Neural progenitor cell (in vitro differentiated cells): ENCODE results near the gene NUP54. TPM values are rescaled to one million over a fixed set of nuclear protein-coding genes. Genes with fewer than 3 reads are reported as not detected.

ENCODE experiments used
- DNase-seq: peaks from one replicate; pipeline ENCODE4 v3.0.0-alpha.2; 2016; ENCODE audit warnings: low spot score
- H2AFZ ChIP-seq: fragments of 200-600 bp; sonication (generic); replicated peaks from 2 replicates; pipeline ENCODE4 v1.6.1; 2016; ENCODE audit warnings: antibody characterized with exemption
- H3F3A ChIP-seq: fragments of 200-600 bp; sonication (generic); 2 replicates; pipeline ENCODE4 v1.6.1; 2016; ENCODE audit warnings: antibody characterized with exemption, low read depth
- H3K27ac ChIP-seq: fragments of 200-600 bp; sonication (generic); 2 replicates; pipeline ENCODE4 v1.5.1; 2016; ENCODE audit warnings: mild to moderate bottlenecking
- H3K27me3 ChIP-seq: fragments of 200-600 bp; sonication (generic); 2 replicates; pipeline ENCODE4 v1.6.1; 2016; ENCODE audit warnings: mild to moderate bottlenecking, moderate library complexity
- H3K36me3 ChIP-seq: fragments of 200-600 bp; sonication (generic); 2 replicates; pipeline ENCODE4 v1.5.1; 2016
- H3K4me1 ChIP-seq: fragments of 200-600 bp; sonication (generic); 2 replicates; pipeline ENCODE4 v1.6.1; 2016; ENCODE audit warnings: mixed run types
- H3K4me2 ChIP-seq: fragments of 200-600 bp; sonication (generic); 2 replicates; pipeline ENCODE4 v1.6.1; 2016
- H3K4me3 ChIP-seq: fragments of 200-600 bp; sonication (generic); 2 replicates; pipeline ENCODE4 v1.5.1; 2016
- H3K79me2 ChIP-seq: fragments of 200-600 bp; sonication (generic); 2 replicates; pipeline ENCODE4 v1.6.1; 2016; ENCODE audit warnings: low read depth
- H3K9ac ChIP-seq: fragments of 200-600 bp; sonication (generic); 2 replicates; pipeline ENCODE4 v1.6.1; 2016
- H3K9me3 ChIP-seq: fragments of 200-600 bp; sonication (generic); 2 replicates; pipeline ENCODE4 v1.5.1; 2016; ENCODE audit warnings: low read depth
- H4K20me1 ChIP-seq: fragments of 200-600 bp; sonication (generic); 2 replicates; pipeline ENCODE4 v1.6.1; 2016; ENCODE audit warnings: low read depth
- H3K27ac Mint-ChIP-seq: 3 replicates; pipeline ENCODE4 v1.8.0; 2021; ENCODE audit warnings: mixed read lengths
- H3K27me3 Mint-ChIP-seq: 2 replicates; pipeline ENCODE4 v1.8.0; 2022; ENCODE audit warnings: low read depth, mild to moderate bottlenecking, inconsistent platforms, moderate library complexity, mixed read lengths; ENCODE audit not compliant: insufficient read depth
- H3K36me3 Mint-ChIP-seq: 3 replicates; pipeline ENCODE4 v1.8.0; 2021; ENCODE audit warnings: mixed read lengths
- H3K4me1 Mint-ChIP-seq: 3 replicates; pipeline ENCODE4 v1.8.0; 2021; ENCODE audit warnings: mixed read lengths
- H3K4me3 Mint-ChIP-seq: 3 replicates; pipeline ENCODE4 v1.8.0; 2021; ENCODE audit warnings: mild to moderate bottlenecking, moderate library complexity, mixed read lengths
- H3K9me3 Mint-ChIP-seq: 3 replicates; pipeline ENCODE4 v1.8.0; 2020; ENCODE audit warnings: mixed read lengths
- CTCF ChIP-seq: fragments of 200-600 bp; sonication (generic); IDR thresholded peaks from 2 replicates; pipeline ENCODE4 v1.5.1; 2017; ENCODE audit warnings: antibody characterized with exemption, mild to moderate bottlenecking
- EZH2 ChIP-seq: fragments of 200-600 bp; sonication (generic); IDR thresholded peaks from 2 replicates; pipeline ENCODE4 v1.6.1; 2017; ENCODE audit warnings: antibody characterized with exemption, mild to moderate bottlenecking, moderate library complexity
- EZH2phosphoT487 ChIP-seq: fragments of 200-600 bp; sonication (generic); IDR thresholded peaks from 2 replicates; pipeline ENCODE4 v1.6.1; 2017; ENCODE audit warnings: antibody characterized with exemption
- total RNA-seq: library from RNA; depleted of rRNA; stranded (reverse); fragments of >200 nt; gene quantifications from 2 replicates; pipeline ENCODE4 v1.2.3, GENCODE V29; 2015; ENCODE audit warnings: low replicate concordance

The NUP54 gene
- total RNA-seq, 1 donor from 2014 or later = 161 TPM

- Mint-ChIP-seq H3K27me3 (no peaks in the 10 kb centered on the region), H3K4me1 (no peaks in the 10 kb centered on the region), H3K36me3 (no peaks in the 10 kb centered on the region), H3K9me3 (no peaks in the 10 kb centered on the region), H3K4me3 (no peak overlapping the region), H3K27ac (no peak overlapping the region)
- Histone ChIP-seq H2AFZ (peak overlapping the region; percentile 26), H3K9ac (no peak overlapping the region), H3F3A (no peaks in the 10 kb centered on the region), H3K9me3 (no peaks in the 10 kb centered on the region), H3K4me1 (peaks cover 10% of the 10 kb centered on the region), H3K4me2 (no peak overlapping the region), H3K79me2 (no peaks in the 10 kb centered on the region), H3K27ac (no peak overlapping the region), H4K20me1 (no peaks in the 10 kb centered on the region), H3K36me3 (no peaks in the 10 kb centered on the region), H3K4me3 (no peak overlapping the region), H3K27me3 (no peaks in the 10 kb centered on the region)
- TF ChIP-seq EZH2 (no peak), CTCF (no peak), EZH2phosphoT487 (no peak)
- no peak for DNase-seq
Measured at GRCh38 chr4:76074993-76075600, 73.1 kb downstream of the NUP54 start.

- no peak within 1 kb of the TSS for H3K27ac ChIP-seq
- H3K36me3 ChIP-seq = no peaks in the 10 kb centered on the region
- H3K4me1 ChIP-seq = peaks cover 10% of the 10 kb centered on the region
- DNase-seq = no peak
- Mint-ChIP-seq H3K27me3 (no peaks in the 10 kb centered on the region), H3K27ac (no peak within 1 kb of the TSS), H3K36me3 (no peaks in the 10 kb centered on the region), H3K4me3 (no peak within 1 kb of the TSS), H3K4me1 (no peaks in the 10 kb centered on the region), H3K9me3 (no peaks in the 10 kb centered on the region)
- H2AFZ ChIP-seq = peak within 1 kb of the TSS; percentile 26
- no peaks in the 10 kb centered on the region for H3K27me3 ChIP-seq
- H3K79me2 ChIP-seq = no peaks in the 10 kb centered on the region
- no peak within 1 kb of the TSS for H3K4me2 ChIP-seq
- H3F3A ChIP-seq = no peaks in the 10 kb centered on the region
- no peak within 1 kb of the TSS for H3K9ac ChIP-seq
- no peak within 1 kb of the TSS for H3K4me3 ChIP-seq
- TF ChIP-seq EZH2 = no peak
- TF ChIP-seq CTCF = no peak
- TF ChIP-seq EZH2phosphoT487 = no peak
- H4K20me1 ChIP-seq = no peaks in the 10 kb centered on the region
- H3K9me3 ChIP-seq = no peaks in the 10 kb centered on the region
Measured at GRCh38 chr4:76074468-76074867, 73.7 kb downstream of the NUP54 start, which contains the start of gene ART3. Gene ART3, plus strand, starts transcription at chr4:76074709. Its CDS starts 1,181 bp downstream, at chr4:76075890.

GRCh38 chr4:76072760-76073159 is 75.4 kb downstream of the NUP54 start:
- no peak overlapping the region for H3K27ac Mint-ChIP-seq
- TF ChIP-seq EZH2phosphoT487 (no peak), EZH2 (no peak), CTCF (no peak)
- Histone ChIP-seq H3K4me1 (peaks cover 10% of the 10 kb centered on the region), H3K27ac (no peak overlapping the region), H3K4me2 (peak overlapping the region; percentile 25), H3K36me3 (no peaks in the 10 kb centered on the region), H3K27me3 (no peaks in the 10 kb centered on the region), H2AFZ (peak overlapping the region; percentile 97), H3K79me2 (no peaks in the 10 kb centered on the region), H3F3A (no peaks in the 10 kb centered on the region), H3K4me3 (no peak overlapping the region), H3K9me3 (no peaks in the 10 kb centered on the region), H4K20me1 (no peaks in the 10 kb centered on the region), H3K9ac (no peak overlapping the region)
- no peaks in the 10 kb centered on the region for H3K4me1 Mint-ChIP-seq
- H3K9me3 Mint-ChIP-seq = no peaks in the 10 kb centered on the region
- H3K36me3 Mint-ChIP-seq = no peaks in the 10 kb centered on the region
- H3K27me3 Mint-ChIP-seq = no peaks in the 10 kb centered on the region
- DNase-seq = peak; percentile 20
- no peak overlapping the region for H3K4me3 Mint-ChIP-seq
